GM18909 (cell line): Measurements from ENCODE around the gene KCNJ15.
"Not testable (repeated sequence)": the region's sequence is repeated elsewhere in the genome, so short reads cannot be mapped to it uniquely, and the experiment has no call there.

Experiments used
- ATAC-seq: cut with Tn5 transposase; IDR thresholded peaks from one replicate; pipeline ENCODE4 v1.9.1; 2021; ENCODE audit warnings: mild to moderate bottlenecking; ENCODE audit not compliant: unreplicated experiment, poor library complexity

The KCNJ15 gene

DNA sequence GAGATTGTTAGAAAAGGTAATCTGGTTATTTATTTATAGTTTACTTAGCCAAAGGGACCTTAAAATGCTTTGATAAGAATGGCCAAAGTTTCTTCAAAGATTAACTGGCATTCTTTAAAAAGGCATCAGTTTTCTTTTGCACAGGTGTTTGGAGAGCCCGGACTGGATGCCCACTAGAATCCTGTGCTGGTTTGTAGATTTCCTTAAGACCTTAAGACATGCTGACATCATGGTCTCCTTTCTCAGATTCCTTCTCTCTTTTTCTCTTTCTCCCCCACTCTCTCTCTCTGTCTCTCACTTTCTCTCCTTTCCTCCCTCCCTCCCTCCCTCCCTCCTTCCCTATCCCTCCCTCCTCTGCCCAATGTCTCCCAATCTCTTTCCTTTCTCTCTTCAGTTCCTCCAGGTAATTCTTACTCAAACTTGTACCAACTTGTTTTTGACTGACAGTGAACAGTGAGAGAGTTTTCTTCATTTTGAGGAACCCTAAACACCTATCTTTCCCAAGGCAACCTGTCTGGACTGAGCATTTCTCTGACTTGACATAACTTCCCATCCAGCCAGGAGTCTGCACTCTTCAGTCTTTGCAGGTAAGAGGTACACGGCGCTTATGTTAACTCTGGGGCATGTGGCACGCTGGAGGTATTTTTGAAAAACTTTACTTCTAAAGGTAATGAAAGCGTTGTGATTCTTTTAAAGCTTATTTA lies at the start of gene KCNJ15:
TSS of gene KCNJ15 (plus strand) at position 393 of the 704 bp plus-strand sequence. CDS start 42,271 bp downstream, outside the sequence.
- no peak for ATAC-seq

DNA sequence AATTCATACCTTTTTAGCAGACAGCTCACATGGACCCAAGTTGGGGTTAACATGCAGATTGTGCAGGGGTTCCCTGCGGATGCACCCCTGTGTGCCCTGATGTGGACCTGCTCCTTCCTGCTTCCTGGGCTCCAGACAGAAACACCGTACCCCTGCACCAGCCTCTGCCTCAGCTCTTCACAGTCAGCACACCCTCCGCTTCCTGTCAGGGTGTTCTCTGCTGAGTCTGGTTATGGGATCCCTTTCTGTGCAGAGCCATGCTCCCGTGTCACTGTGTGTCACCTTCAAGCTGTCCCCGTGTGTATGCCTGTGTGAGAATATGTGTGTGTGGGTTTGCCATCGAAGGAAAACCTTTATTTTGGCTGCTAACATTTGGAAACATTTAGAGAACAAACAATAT lies 48.7 kb upstream of the KCNJ15 start:
- no peak for ATAC-seq

DNA sequence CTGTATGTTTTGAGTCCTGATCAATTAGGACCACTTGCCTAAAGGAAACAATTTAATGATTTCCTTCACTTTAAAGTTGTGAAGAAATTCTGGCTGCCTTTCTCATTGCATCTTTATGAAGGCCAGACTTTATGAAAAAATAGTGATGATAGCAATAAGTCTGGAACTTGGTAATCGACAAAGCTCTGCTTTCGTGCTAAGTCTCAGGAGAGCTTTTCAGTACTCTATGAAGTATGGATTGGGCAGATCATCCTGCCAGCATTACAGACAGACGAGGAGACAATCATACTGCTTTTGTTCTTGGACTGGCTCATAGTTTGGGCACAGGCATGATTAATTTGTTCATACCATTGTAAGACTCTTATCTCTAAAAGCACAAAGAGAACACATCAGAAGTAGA lies 45.5 kb upstream of the KCNJ15 start:
- no peak for ATAC-seq

DNA sequence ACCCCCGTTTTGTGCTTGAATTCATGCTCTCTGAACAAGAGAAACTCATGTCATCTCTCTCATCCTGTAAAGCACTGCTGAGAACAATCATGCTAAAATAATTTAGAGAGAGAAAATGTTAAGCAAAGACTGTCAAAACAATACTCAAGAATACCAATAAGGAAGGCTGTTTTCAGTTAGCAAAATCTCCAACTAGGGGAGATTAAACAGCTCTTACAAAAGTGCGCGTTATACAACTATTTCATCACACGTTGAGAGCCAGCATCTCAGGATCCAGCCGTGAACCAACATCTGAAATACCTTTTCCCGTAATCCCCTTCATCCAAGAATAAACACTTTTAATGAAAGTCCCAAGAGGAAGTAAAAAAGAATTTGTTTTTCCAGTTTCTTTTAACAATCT lies 44.1 kb upstream of the KCNJ15 start:
- no peak for ATAC-seq

DNA sequence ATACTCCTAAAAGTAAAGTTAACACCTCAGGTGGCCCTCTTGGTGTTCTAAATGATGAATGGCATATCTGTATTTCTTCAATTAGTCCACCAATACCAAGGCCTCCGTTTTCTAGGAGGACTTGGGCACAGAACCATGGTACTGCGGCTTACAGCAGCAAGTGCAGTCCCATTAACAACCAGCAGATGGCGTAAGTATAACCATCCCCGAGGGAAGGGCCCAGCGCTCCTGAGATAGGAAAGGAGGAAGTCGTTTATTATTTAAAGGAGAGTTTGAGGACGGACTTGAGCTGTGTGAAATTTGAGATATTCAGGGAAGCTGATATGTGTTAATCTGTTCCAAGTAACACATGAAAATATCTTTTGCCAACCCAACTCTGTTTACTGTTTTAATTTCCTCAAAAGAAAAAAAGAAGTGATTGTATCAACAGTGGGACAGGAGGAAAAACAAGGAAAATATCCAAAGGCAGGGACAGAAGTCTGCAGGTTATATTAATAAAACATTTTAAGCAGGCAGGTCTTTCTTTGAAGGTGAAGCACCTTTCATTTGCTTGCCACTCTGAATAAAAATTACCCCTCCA lies 37.7 kb upstream of the KCNJ15 start:
- ATAC-seq, result no peak

DNA sequence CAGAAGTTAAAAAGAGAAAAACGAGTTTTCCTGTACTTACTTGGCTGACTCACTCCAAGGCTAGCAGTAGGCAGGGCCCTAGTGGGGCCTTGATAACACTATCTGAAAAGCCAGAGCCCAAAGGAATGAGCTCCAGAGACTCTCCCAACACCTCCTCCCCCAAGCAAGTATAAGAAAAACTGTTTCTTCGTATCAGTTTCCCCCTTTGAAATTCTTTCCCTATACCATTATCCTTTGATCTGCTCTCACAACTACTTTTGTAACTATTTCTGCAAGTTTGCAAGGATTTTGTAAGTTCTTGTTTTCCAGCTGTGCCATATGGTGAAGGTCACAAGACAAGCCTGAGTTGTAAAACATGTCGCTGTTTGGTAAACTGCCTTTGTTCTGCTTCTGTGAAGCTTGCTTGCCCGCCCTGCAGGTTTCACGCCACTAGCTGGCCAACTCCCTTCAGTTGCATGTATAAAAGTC lies 36.5 kb upstream of the KCNJ15 start:
- no peak for ATAC-seq

DNA sequence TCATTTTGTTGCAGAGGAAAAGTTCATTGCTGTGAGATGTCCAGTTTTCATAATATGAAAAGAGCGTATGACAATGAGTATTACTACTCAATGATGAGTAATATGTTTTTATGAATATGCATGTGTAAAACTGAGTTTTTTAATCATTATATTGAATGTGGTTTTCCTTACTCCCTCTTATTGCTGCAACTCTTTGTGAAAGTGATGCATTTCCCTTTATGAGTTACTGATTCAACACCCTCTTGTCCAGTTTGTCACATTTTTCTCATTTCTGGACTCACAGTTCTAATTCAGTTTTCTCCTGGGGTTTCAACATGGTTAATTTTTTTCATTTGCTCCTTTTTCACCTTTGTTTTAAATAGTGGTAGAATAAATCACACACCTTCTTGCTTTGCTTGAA lies 35.2 kb upstream of the KCNJ15 start:
- ATAC-seq, result peak; percentile 64

DNA sequence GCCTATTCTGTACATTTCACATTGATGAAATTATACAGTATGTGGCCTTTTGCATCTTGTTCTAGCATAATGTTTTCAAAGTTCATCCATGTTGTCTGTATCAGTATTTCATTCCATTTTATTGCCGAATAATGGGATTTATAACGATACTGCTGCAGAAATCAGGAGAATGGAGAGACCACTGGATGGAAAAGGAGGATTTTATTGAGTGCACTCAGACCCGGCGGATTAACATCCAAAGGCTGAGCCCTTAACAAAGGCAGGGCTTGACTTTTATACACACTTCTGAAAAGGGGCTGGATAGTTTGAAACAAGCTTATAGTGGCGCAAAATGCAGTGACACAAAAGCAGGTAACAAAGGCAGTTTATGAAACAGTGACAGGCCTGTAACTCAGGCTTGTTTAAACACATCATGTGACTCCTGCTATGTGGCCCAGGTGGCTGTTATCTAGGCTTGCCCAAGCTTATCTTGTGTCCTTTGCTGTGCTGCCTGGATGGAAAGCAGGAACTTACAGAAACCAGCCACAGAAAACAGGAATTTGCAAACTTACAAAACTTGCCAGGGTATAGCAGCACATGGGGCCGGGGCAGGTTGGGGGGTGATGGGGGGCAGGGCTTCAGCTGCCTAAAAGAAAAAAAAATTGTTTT lies 32.8 kb upstream of the KCNJ15 start:
- no peak for ATAC-seq

DNA sequence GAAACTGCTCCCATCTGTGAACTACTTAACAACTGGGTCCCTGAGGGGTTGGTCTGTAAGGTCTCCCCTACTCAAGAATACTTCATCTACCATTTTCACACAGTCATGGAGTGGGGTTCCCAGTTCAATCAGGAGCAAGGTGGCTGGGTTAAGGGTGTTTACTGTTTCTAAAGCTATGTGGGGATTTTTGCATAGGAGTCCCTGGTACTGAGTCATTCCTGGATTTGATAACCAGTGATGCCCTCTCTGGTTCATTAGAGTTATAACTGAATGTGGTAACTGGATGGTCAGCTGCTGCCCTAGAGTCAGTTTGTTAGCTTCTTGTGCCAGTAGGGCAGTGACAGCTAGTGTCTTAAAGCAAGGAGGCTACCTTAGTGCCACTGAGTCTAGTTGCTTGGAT lies 29.4 kb upstream of the KCNJ15 start:
- no peak for ATAC-seq

DNA sequence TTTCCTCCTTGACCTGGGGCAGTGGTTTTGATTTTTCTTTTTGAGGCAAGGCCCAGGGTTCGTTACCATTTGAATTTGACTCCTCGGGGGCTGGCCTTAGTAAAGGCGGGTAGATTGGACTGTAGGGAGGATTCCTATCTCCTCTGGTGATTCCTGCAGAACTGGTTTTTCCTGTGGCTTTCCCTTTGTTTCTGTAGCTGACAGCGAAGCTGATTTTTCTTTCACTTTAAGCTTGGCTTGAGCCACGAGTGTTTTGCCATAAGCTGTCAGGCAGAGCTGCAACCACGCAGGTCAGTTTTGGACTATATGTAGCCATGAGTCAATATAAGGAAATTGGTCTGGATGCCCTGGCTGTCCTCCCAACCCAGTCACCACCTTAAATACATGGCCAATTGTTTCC lies 28.7 kb upstream of the KCNJ15 start:
- ATAC-seq, result no peak

DNA sequence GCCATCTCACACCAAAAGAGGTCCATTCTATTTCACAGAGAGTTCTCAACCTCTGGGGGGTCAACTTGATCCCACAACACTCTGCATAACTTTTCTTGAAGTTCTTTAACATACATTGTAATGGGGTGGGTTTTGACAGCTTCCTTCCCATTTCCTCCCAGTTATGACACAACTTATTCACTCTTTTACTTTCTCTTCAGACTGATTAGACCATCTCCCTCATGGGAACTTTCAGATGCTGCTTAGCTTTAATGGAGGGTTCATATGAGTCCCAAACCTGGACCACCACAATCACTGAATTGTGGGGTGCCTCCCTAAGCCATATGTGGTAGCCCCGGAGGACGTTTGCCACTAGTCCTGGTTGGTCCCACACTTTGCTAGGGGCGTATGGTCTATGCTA lies 28.3 kb upstream of the KCNJ15 start:
- no peak for ATAC-seq

DNA sequence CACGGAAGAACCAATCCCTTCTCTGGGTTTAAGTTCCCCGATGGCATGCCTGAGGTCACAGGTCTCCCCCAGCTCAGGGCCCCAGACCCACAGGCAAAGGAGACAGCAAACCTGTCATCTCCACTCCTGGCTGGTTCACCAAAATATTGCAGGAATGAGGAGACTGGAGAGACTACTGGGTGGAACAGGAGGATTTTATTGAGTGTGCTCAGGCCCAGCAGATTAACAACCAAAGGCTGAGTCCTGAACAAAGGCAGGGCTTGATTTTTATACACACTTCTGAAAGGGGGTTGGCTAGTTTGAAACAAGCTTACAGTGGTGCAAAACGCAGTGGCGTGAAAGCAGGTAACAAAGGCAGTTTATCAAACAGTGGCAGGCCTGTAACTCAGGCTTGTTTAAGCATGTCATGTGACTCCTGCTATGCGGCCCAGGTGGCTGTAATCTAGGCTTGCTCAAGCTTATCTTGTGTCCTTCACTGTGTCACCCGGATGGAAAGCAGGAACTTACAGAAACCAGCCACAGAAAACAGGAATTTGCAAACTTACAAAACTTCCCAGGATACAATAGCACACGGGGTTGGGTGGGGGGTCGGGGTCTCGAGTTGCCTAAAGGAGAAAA lies 27.4 kb upstream of the KCNJ15 start:
- ATAC-seq, result no peak

DNA sequence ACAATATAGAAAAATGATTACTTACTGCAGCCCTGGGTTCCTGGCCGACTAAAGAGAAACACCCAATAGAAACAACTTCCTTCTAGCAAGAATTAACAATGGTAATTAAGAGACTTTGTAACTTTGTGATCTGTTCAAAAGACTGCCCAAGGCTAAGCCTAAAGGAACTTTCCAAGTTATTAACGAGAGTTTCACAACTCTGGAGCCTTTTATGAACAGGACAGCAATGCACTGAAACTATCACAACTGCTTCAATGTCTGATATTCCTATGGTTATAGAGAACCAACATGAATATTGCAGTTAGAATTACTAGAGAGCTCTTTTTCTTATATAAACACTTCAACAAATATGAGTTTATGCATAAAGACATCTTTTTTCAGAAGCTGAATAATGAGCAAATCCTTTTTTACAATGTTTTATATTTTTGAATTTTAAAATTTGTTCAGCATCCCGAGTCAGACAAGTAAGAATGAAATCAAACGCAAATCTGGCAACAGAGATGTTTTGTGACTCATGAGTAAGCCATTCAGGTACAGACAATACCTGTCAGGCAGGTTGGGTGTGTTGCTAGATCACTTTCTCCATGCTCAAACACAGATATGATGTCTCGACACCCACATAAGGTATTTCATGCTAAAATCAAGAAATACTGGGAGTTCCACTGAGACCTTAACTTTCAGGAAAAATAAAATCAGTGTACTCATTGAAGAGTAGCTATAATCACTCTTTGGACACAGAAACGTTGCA lies 22.2 kb upstream of the KCNJ15 start:
- no peak for ATAC-seq

DNA sequence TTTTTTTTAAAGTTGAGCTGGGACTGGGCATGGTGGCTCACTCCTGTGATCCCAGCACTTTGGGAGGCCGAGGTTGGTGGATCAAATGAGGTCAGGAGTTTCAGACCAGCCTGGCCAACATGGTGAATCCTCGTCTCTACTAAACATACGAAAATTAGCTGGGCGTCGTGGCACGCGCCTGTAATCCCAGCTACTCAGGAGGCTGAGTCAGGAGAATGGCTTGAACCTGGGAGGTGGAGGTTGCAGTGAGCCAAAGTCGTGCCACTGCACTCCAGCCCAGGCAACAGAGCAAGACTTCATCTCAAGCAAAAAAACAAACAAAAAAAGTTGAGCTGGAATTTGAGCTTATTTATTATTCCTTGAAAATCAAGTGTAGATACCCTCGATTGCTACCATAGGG lies 21.5 kb upstream of the KCNJ15 start:
- ATAC-seq, result not testable (repeated sequence)

DNA sequence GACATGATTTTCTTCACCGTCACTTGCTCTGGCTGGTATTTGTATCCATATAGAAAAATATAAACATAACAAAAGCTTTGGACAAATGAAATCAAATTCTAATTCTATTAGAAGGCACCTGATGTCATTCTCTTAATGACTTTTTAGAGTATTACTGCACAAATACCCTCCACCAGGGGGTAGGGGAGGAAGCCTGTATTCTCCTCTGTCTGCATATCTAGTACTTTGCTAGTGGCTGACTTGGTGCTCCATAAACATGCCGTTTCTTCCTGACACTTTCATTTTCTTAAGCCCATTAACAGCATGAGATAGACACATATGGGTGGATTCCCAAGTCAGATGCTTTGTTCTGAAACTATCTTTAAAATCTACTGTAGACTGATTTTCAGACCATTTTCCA lies 20.6 kb upstream of the KCNJ15 start:
- no peak for ATAC-seq

DNA sequence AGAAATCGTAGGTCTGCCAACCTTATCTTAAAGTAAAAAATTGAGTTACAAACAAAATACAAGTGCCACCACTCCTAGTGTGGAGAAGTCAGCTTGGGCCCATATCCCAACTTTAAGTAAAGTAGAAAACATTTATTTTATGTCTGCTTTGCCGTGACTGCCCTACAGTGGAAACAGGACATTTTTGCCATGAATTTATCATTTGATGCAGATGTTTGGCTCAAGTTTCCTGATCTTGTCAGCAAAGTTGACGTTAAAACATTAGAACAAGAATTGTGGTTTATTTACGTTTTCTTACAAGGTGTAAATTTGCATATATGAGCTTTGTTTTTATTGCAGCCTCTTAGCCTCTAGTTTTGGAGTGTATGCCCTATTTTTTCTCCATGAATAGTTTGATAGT lies 17.1 kb upstream of the KCNJ15 start:
- no peak for ATAC-seq

DNA sequence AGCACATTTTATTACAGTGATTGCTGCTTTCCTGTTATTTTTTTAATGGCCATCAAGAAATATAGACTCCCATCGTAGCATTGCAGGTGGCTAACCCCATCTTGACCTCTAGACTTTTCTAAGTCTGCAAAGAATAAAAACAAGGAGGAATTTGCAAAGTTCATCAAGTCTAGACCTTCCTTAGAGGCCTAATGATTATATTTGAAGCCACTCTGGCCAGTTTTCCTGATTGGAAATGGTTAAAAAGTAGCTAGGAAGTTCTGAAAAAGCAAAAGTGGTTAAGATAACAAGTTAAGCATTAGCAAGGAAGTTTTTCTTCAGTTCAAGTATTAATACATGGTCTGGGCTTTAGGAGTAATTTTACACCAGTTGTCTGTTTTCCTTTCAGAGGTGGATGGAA lies 16.7 kb upstream of the KCNJ15 start:
- no peak for ATAC-seq

DNA sequence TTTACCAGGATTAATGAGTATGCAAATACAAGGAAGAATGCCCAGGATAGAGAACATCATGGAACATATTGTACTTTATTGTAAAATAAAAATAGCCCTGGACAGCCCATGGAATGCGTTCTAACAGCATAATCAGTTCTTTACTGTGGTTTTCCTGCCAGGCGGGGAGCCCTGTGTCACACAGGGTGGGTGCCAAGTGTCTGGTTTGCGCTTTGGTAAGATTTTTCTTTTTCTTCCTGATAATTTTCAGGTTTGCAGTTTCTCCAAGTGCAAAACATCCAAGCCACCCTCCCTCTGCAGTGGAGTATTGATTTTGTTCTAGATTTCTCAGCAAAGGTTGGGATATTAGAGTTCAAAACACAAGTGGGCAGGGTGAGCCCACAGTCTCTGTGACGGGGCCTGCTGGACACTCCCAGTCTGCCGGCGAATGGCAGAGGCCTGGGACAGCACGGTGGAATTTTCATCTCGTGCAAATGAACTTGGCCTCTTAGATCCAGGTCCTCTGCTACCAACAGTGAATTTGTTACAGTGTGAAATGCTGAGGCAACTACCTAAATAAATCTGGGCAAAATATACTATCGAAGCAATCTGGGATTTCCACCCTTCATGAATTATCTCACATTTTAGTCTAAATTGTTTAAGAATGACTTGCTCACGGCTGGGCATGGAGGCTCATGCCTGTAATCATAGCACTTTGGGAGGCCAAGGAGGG lies 15.6 kb upstream of the KCNJ15 start:
- no peak for ATAC-seq

DNA sequence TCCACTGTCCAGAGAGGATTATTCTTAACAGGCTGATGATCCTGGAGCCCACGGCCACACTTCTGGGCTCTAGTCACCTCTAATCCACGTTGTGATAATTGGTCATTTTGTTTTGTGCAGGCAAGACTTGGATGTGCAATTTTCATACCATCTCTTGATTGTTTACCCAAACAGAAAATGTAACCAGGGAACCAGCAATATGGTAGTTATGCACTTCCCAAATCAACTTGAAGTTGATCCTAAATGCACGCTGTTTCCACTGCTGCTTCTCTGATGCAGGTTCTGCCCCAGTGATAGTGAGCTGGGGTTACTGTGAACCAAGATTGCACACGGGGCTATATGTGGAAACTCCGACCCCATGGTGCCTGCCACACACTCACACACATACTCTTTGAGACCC lies 14.7 kb upstream of the KCNJ15 start:
- no peak for ATAC-seq
